Thoracic aorta (tissue), 2 donors: Measurements from ENCODE around the gene PRSS38. TPM values are rescaled to one million over a fixed set of nuclear protein-coding genes. Genes with fewer than 3 reads are reported as not detected.

Experiments used
- ATAC-seq: fragments of 150-250 bp; one replicate; pipeline ENCODE4 v1.8.0; 2017; ENCODE audit warnings: low read depth; ENCODE audit not compliant: insufficient number of reproducible peaks, low FRiP score
- DNase-seq: peaks from one replicate; pipeline ENCODE4 v3.0.0-alpha.2; 2020; ENCODE audit warnings: low spot score
- H3K27ac ChIP-seq, 2 donors: fragments of 200-600 bp; sonication (generic); 1 replicate in 1 of 2; 2 replicates in 1 of 2; pipeline ENCODE4 v1.5.1; 2016; ENCODE audit warnings: mild to moderate bottlenecking in 2 of 2, moderate library complexity in 2 of 2
- H3K27me3 ChIP-seq: fragments of 200-600 bp; sonication (generic); replicated peaks from 2 replicates; pipeline ENCODE4 v1.6.0; 2016; ENCODE audit warnings: mild to moderate bottlenecking; ENCODE audit not compliant: insufficient read depth
- H3K36me3 ChIP-seq: fragments of 200-600 bp; sonication (generic); one replicate; pipeline ENCODE4 v1.5.1; 2016
- H3K4me1 ChIP-seq, 2 donors: fragments of 200-600 bp; sonication (generic); 1 replicate in 1 of 2; 2 replicates in 1 of 2; pipeline versions ENCODE4 v1.5.1 to v1.6.0; 2016; ENCODE audit warnings: low read depth in 2 of 2, mild to moderate bottlenecking in 1 of 2; ENCODE audit not compliant: control insufficient read depth in 1 of 2
- H3K4me3 ChIP-seq: fragments of 200-600 bp; sonication (generic); 2 replicates; pipeline ENCODE4 v1.5.1; 2016; ENCODE audit warnings: mild to moderate bottlenecking
- H3K9me3 ChIP-seq: fragments of 200-600 bp; sonication (generic); 2 replicates; pipeline ENCODE4 v1.5.1; 2016
- total RNA-seq, 2 donors: library from RNA; depleted of rRNA; stranded (reverse); fragments of >200 nt; gene quantifications; one replicate each; pipeline versions ENCODE4 v1.1.0 to v1.2.3, GENCODE V29; 2016
- TF ChIP-seq, protein P1 (sequence below): fragments of 200-600 bp; sonication (generic); IDR thresholded peaks from one replicate; pipeline ENCODE4 v1.5.1; 2019; ENCODE audit warnings: antibody characterized with exemption

PRSS38 gene
- total RNA-seq, 2 donors from 2014 or later = not detected

DNA sequence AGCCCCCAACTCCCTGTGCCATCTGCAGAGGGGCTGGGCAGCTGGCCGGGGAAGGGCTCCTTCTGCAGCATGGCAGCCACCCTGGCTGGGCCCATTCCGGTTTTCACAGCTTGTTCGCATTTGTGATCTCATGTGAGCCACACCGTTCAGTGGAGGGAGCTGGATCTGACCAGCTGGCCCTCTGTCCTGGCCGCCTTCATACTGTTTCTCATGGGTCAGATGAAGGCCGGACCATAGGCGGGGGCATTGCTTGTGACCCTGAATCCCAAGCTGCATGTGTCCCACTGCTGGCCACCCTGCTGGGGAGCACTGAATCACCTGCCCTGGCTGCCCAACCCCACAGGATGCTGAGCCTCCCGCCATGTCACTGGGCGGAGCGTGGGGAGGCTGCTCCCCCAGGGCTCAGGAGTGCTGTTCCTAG is 36.4 kb upstream of the PRSS38 start:
- no peaks in the 10 kb centered on the region for H3K36me3 ChIP-seq
- no peak overlapping the region for H3K27ac ChIP-seq
- no peaks in the 10 kb centered on the region for H3K9me3 ChIP-seq
- TF ChIP-seq, protein P1, sequence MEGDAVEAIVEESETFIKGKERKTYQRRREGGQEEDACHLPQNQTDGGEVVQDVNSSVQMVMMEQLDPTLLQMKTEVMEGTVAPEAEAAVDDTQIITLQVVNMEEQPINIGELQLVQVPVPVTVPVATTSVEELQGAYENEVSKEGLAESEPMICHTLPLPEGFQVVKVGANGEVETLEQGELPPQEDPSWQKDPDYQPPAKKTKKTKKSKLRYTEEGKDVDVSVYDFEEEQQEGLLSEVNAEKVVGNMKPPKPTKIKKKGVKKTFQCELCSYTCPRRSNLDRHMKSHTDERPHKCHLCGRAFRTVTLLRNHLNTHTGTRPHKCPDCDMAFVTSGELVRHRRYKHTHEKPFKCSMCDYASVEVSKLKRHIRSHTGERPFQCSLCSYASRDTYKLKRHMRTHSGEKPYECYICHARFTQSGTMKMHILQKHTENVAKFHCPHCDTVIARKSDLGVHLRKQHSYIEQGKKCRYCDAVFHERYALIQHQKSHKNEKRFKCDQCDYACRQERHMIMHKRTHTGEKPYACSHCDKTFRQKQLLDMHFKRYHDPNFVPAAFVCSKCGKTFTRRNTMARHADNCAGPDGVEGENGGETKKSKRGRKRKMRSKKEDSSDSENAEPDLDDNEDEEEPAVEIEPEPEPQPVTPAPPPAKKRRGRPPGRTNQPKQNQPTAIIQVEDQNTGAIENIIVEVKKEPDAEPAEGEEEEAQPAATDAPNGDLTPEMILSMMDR = no peak
- no peak overlapping the region for H3K4me3 ChIP-seq
- peaks cover 0 to 17% of the 10 kb centered on the region in 2 donors for H3K4me1 ChIP-seq
- no peak for ATAC-seq
- no peaks in the 10 kb centered on the region for H3K27me3 ChIP-seq
- DNase-seq = no peak

DNA sequence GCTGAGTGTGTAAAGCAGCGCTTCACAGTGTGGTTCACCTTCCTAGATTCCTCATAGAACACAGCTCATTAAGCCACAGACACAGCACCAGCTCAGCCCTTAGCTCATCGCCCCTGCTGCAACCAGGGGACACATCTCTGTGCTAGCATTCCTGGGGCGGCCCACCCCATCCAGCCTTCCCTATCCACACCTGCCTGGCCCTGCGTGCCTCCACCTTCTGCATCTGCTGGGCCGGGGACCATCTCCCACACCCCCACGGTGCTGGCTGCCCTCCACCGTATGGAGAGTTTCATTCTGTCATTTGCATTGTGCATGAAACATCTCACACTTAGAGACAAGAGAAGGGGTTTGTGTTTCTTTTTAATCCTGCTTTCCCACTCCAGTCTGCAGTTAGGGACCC is 35.8 kb upstream of the PRSS38 start:
- Histone ChIP-seq H3K4me3 (no peak overlapping the region), H3K4me1 (peaks cover 0 to 11% of the 10 kb centered on the region in 2 donors), H3K27me3 (no peaks in the 10 kb centered on the region), H3K36me3 (no peaks in the 10 kb centered on the region), H3K27ac (no peak overlapping the region), H3K9me3 (no peaks in the 10 kb centered on the region)
- DNase-seq = no peak
- TF ChIP-seq, protein P1 = no peak
- ATAC-seq = no peak

DNA sequence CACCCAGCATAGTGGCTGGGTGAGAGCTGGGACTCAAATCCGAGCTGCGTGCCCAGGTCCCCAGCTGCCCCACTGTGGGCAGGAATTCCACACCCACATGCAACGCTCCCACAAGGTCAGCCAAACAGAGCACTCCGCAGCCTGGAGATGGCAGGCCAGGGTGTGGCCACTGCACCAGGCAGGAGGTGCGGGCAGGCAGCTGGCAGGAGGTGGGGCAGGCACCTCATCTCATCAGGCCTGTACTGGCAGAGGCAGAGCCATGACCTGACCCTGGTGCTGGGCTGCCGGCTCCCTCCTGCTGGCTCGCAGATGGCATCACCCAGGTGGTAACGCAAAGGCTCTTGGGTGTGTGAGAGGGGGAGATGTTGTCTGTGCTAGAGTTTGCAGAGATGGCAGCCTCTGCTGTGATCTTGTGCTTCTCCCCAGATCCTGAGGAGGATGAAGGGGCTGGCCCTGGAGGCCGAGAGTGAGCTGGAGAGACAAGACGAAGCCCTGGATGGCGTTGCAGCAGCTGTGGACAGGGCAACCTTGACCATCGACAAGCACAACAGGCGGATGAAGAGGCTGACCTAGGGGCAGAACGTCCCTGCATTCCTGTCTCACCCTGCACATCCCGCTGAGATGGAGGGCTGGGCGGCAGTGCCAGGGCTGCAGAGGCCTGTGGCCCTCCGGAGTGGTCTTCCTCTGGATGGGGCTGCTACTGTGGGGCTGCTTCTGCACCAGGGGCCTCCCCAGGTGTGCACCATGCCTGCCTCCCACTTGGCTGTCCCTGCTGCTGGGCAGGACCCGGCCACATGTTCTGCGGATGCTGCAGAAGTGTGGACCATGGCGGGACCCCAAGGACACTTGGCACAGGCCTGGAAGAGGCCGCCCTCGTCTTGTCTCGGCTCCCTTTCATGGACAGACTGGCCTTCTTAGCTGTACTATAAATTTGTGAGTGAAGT is 35.1 kb upstream of the PRSS38 start:
- no peaks in the 10 kb centered on the region for H3K9me3 ChIP-seq
- peaks cover 0 to 4% of the 10 kb centered on the region in 2 donors for H3K4me1 ChIP-seq
- TF ChIP-seq, protein P1 = no peak
- H3K27me3 ChIP-seq = no peaks in the 10 kb centered on the region
- no peak overlapping the region for H3K27ac ChIP-seq
- ATAC-seq (no peak), DNase-seq (peak; percentile 0)
- H3K4me3 ChIP-seq = no peak overlapping the region
- H3K36me3 ChIP-seq = no peaks in the 10 kb centered on the region

GRCh38 chr1:227781314-227781930 is 34.1 kb upstream of the PRSS38 start:
- Histone ChIP-seq H3K36me3 (no peaks in the 10 kb centered on the region), H3K9me3 (no peaks in the 10 kb centered on the region), H3K27me3 (no peaks in the 10 kb centered on the region), H3K4me1 (peaks cover 3 to 7% of the 10 kb centered on the region in 2 donors), H3K4me3 (no peak overlapping the region), H3K27ac (no peak overlapping the region)
- TF ChIP-seq, protein P1 = no peak
- DNase-seq (no peak), ATAC-seq (no peak)

- Histone ChIP-seq H3K27me3 (no peaks in the 10 kb centered on the region), H3K36me3 (no peaks in the 10 kb centered on the region), H3K9me3 (no peaks in the 10 kb centered on the region), H3K4me3 (no peak overlapping the region), H3K4me1 (peaks cover 11 to 15% of the 10 kb centered on the region in 2 donors), H3K27ac (no peak overlapping the region)
- no peak for ATAC-seq
- TF ChIP-seq, protein P1 = no peak
- no peak for DNase-seq
Measured at GRCh38 chr1:227782226-227782625, 33.2 kb upstream of the PRSS38 start.
